ENCODE results near the gene ABTB2.

Gene ABTB2

GRCh38 chr11:34205326-34206035 is 152.3 kb downstream of the ABTB2 start:
- no peak for DNase-seq

GRCh38 chr11:34204396-34205279 is 153.2 kb downstream of the ABTB2 start:
- no peak for DNase-seq

GRCh38 chr11:34203377-34203871 is 154.4 kb downstream of the ABTB2 start:
- DNase-seq, result no peak

GRCh38 chr11:34201129-34201528 is 156.7 kb downstream of the ABTB2 start:
- DNase-seq, result no peak

GRCh38 chr11:34199525-34199924 is 158.3 kb downstream of the ABTB2 start:
- DNase-seq, result no peak

GRCh38 chr11:34198523-34198922 is 159.3 kb downstream of the ABTB2 start:
- DNase-seq, result no peak

- DNase-seq, result no peak
Observed at GRCh38 chr11:34197256-34197655, 160.6 kb downstream of the ABTB2 start.

GRCh38 chr11:34194576-34195335 is 163.1 kb downstream of the ABTB2 start:
- no peak for DNase-seq

GRCh38 chr11:34192481-34193401 is 165.1 kb downstream of the ABTB2 start:
- DNase-seq, result no peak

GRCh38 chr11:34191578-34191977 is 166.2 kb downstream of the ABTB2 start:
- DNase-seq, result no peak

- no peak for DNase-seq
Observed at GRCh38 chr11:34190192-34191139, 167.3 kb downstream of the ABTB2 start.

GRCh38 chr11:34189191-34189590 is 168.6 kb downstream of the ABTB2 start:
- DNase-seq, result no peak

GRCh38 chr11:34188181-34188580 is 169.6 kb downstream of the ABTB2 start:
- no peak for DNase-seq

- no peak for DNase-seq
Observed at GRCh38 chr11:34185926-34186841, 171.6 kb downstream of the ABTB2 start.

GRCh38 chr11:34184505-34185015 is 173.2 kb downstream of the ABTB2 start:
- no peak for DNase-seq

GRCh38 chr11:34183848-34184391 is 173.9 kb downstream of the ABTB2 start:
- no peak for DNase-seq

- DNase-seq, result no peak
Observed at GRCh38 chr11:34182921-34183685, 174.7 kb downstream of the ABTB2 start.

- no peak for DNase-seq
Observed at GRCh38 chr11:34182425-34182824, 175.4 kb downstream of the ABTB2 start.
